Karpas-422 (cell line): Measurements from ENCODE around the gene GLT1D1. TPM values are rescaled to one million over a fixed set of nuclear protein-coding genes. Genes with fewer than 3 reads are reported as not detected.
"Not testable (repeated sequence)": the region's sequence is repeated elsewhere in the genome, so short reads cannot be mapped to it uniquely, and the experiment has no call there.

ENCODE experiments used
- DNase-seq: peaks from one replicate; pipeline ENCODE4 v3.0.0-alpha.2; 2015
- H2AFZ ChIP-seq: fragments of 200-600 bp; sonication (generic); 2 replicates; pipeline ENCODE4 v1.6.1; 2014; ENCODE audit warnings: antibody characterized with exemption, low read length, mixed read lengths
- H3K27ac ChIP-seq: fragments of 200-600 bp; sonication (generic); 2 replicates; pipeline ENCODE4 v1.5.1; 2014; ENCODE audit warnings: mild to moderate bottlenecking, low read length, moderate library complexity
- H3K27me3 ChIP-seq: fragments of 200-600 bp; sonication (generic); 2 replicates; pipeline ENCODE4 v1.6.1; 2014; ENCODE audit warnings: low read length, mixed read lengths
- H3K36me3 ChIP-seq: fragments of 200-600 bp; sonication (generic); 2 replicates; pipeline ENCODE4 v1.6.1; 2014; ENCODE audit warnings: low read length, mixed read lengths; ENCODE audit not compliant: insufficient read depth
- H3K4me1 ChIP-seq: fragments of 200-600 bp; sonication (generic); 2 replicates; pipeline ENCODE4 v1.6.1; 2014; ENCODE audit warnings: mild to moderate bottlenecking, low read length, mixed read lengths
- H3K4me2 ChIP-seq: fragments of 200-600 bp; sonication (generic); 2 replicates; pipeline ENCODE4 v1.6.1; 2014; ENCODE audit warnings: low read length, low read depth, mild to moderate bottlenecking; ENCODE audit not compliant: poor library complexity, severe bottlenecking
- H3K4me3 ChIP-seq: fragments of 200-600 bp; sonication (generic); 2 replicates; pipeline ENCODE4 v1.5.1; 2014; ENCODE audit warnings: mild to moderate bottlenecking, antibody characterized with exemption, low read length, mixed read lengths
- H3K79me2 ChIP-seq: fragments of 200-600 bp; sonication (generic); 2 replicates; pipeline ENCODE4 v1.6.1; 2014; ENCODE audit warnings: mild to moderate bottlenecking, low read length, mixed read lengths
- H3K9ac ChIP-seq: fragments of 200-600 bp; sonication (generic); 2 replicates; pipeline ENCODE4 v1.6.0; 2014; ENCODE audit warnings: low read length
- H3K9me2 ChIP-seq: fragments of 200-600 bp; sonication (generic), shearing (Covaris generic); replicated peaks from 2 replicates; pipeline ENCODE4 v1.6.0; 2014; ENCODE audit warnings: mild to moderate bottlenecking, low read length, moderate library complexity; ENCODE audit not compliant: insufficient read depth
- H3K9me3 ChIP-seq: fragments of 300-700, 200-600 bp; sonication (generic); 2 replicates; pipeline ENCODE4 v1.6.1; 2014; ENCODE audit warnings: low read length, mixed read lengths
- H4K20me1 ChIP-seq: fragments of 200-600 bp; sonication (generic); 2 replicates; pipeline ENCODE4 v1.6.1; 2014; ENCODE audit warnings: mild to moderate bottlenecking, antibody characterized with exemption, low read length, low read depth; ENCODE audit not compliant: insufficient read depth
- total RNA-seq: library from RNA; depleted of rRNA; stranded (reverse); fragments of >200 nt; shearing (Covaris generic); gene quantifications from 2 replicates; pipeline ENCODE4 v1.2.3, GENCODE V29; 2014; ENCODE audit warnings: low replicate concordance

The GLT1D1 gene
- total RNA-seq, 1 experiment from 2014 or later = not detected

DNA sequence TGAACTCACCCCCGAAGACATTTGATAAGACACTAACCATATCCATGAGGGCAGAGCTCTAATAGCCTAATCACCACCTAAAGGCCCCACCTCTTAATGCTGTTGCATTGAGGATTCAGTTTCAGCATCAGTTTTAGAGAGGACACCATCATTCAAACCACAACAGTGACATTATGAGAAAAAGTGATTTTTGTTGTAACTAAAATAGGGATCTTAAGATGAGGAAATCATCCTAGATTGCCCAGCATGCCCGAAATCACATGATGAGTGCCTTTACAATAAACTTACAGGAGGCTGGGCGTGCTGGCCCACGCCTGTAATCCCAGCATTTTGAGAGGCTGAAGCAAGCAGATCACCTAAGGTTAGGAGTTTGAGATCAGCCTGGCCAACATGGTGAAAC, 9.7 kb upstream of the GLT1D1 start:
- Histone ChIP-seq H3K79me2 (no peaks in the 10 kb centered on the region), H3K4me1 (peaks cover 7% of the 10 kb centered on the region), H2AFZ (no peak overlapping the region), H3K9me2 (no peaks in the 10 kb centered on the region), H3K36me3 (no peaks in the 10 kb centered on the region), H4K20me1 (no peaks in the 10 kb centered on the region), H3K9me3 (no peaks in the 10 kb centered on the region), H3K27me3 (no peaks in the 10 kb centered on the region), H3K4me3 (no peak overlapping the region), H3K27ac (no peak overlapping the region), H3K4me2 (no peak overlapping the region), H3K9ac (no peak overlapping the region)
- no peak for DNase-seq

DNA sequence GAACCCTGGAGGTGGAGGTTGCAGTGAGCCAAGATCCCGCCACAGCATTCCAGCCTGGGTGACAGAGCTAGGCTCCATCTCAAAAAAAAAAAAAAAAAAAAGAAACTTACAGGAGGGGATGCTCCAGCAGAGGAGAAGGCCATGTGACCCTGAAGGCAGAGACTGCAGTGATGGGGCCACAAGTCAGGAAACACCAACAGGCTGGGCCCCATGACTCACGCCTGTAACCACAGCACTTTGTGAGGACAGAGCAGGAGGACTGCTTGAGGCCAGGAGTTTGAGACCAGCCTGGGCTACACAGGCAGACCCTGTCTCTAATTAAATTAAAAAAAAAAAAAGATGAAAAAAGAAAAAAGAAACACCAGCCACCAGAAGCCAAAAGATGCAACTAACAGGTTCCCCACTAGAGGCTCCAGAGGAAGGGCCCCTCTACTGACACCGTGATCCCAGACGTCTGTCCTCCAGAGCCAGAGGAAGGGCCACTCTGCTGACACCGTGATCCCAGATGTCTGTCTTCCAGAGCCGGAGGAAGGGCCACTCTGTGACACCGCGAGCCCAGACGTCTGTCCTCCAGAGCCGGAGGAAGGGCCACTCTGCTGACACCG, 9.1 kb upstream of the GLT1D1 start:
- Histone ChIP-seq H3K4me3 (no peak overlapping the region), H3K27ac (no peak overlapping the region), H3K4me2 (no peak overlapping the region), H4K20me1 (no peaks in the 10 kb centered on the region), H3K9me2 (no peaks in the 10 kb centered on the region), H3K79me2 (no peaks in the 10 kb centered on the region), H2AFZ (no peak overlapping the region), H3K4me1 (peaks cover 7% of the 10 kb centered on the region), H3K9me3 (no peaks in the 10 kb centered on the region), H3K36me3 (no peaks in the 10 kb centered on the region), H3K9ac (no peak overlapping the region), H3K27me3 (no peaks in the 10 kb centered on the region)
- DNase-seq = no peak

DNA sequence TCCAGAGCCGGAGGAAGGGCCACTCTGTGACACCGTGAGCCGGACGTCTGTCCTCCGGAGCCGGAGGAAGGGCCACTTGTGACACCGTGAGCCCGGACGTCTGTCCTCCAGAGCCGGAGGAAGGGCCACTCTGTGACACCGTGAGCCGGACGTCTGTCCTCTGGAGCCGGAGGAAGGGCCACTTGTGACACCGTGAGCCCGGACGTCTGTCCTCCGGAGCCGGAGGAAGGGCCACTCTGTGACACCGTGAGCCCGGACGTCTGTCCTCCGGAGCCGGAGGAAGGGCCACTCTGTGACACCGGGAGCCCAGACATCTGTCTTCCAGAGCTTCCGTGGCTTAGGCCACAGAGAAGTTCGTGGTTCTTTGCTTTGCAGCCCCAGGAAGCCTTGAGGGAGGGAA, 6.6 kb upstream of the GLT1D1 start:
- not testable (repeated sequence) for H3K4me2 ChIP-seq, H3K9me2 ChIP-seq, H3K36me3 ChIP-seq, H3K9ac ChIP-seq, H3K4me1 ChIP-seq, DNase-seq, H3K27me3 ChIP-seq, H3K4me3 ChIP-seq, H3K27ac ChIP-seq, H4K20me1 ChIP-seq, H3K9me3 ChIP-seq, H2AFZ ChIP-seq, H3K79me2 ChIP-seq

DNA sequence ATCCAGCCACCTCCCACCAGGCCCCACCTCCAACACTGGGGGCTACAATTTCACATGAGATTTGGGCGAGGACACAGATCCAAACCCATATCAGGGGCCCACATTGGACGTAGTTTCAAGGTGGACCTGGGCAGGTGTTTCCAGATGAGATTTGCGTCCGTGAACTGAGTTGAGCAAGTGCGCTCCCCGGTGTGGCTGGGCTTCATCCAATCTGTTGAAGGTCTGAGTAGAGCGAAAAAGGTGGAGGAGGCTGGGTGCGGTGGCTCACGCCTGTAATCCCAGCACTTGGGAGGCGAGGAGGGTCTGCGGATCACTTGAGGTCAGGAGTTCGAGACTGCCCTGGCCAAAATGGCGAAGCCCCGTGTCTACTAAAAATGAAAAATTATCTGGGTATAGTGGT, 4.9 kb upstream of the GLT1D1 start:
- H3K27me3 ChIP-seq = no peaks in the 10 kb centered on the region
- no peak overlapping the region for H3K9ac ChIP-seq
- no peaks in the 10 kb centered on the region for H3K9me2 ChIP-seq
- no peak overlapping the region for H3K27ac ChIP-seq
- no peaks in the 10 kb centered on the region for H3K9me3 ChIP-seq
- no peaks in the 10 kb centered on the region for H3K79me2 ChIP-seq
- no peak overlapping the region for H3K4me2 ChIP-seq
- H2AFZ ChIP-seq = no peak overlapping the region
- DNase-seq = no peak
- H3K4me1 ChIP-seq = no peaks in the 10 kb centered on the region
- no peaks in the 10 kb centered on the region for H4K20me1 ChIP-seq
- H3K36me3 ChIP-seq = no peaks in the 10 kb centered on the region
- H3K4me3 ChIP-seq = no peak overlapping the region

DNA sequence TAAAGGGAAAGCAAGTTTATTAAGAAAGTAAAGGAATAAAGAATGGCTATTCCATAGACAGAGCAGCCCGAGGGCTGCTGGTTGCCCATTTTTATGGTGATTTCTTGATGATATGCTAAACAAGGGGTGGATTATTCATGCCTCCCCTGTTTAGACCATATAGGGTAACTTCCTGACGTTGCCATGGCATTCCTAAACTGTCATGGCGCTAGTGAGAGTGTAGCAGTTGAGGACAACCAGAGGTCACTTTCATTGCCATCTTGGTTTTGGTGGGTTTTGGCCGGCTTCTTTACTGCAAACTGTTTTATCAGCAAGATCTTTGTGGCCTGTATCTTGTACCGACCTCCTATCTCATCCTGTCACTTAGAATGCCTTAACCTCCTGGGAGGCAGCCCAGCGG, 3.5 kb upstream of the GLT1D1 start:
- H2AFZ ChIP-seq, DNase-seq, H3K9me3 ChIP-seq, H3K79me2 ChIP-seq, H3K27ac ChIP-seq, H3K9ac ChIP-seq, H3K27me3 ChIP-seq, H3K36me3 ChIP-seq, H3K9me2 ChIP-seq, H3K4me2 ChIP-seq, H3K4me3 ChIP-seq, H4K20me1 ChIP-seq, H3K4me1 ChIP-seq: not testable (repeated sequence)

GRCh38 chr12:128850400-128850799, 2.9 kb upstream of the GLT1D1 start:
- H3K9me2 ChIP-seq = no peaks in the 10 kb centered on the region
- H3K27ac ChIP-seq = no peak overlapping the region
- H3K4me3 ChIP-seq = no peak overlapping the region
- no peak overlapping the region for H3K4me2 ChIP-seq
- no peaks in the 10 kb centered on the region for H3K79me2 ChIP-seq
- no peaks in the 10 kb centered on the region for H3K4me1 ChIP-seq
- no peaks in the 10 kb centered on the region for H4K20me1 ChIP-seq
- no peak overlapping the region for H3K9ac ChIP-seq
- H3K9me3 ChIP-seq = no peaks in the 10 kb centered on the region
- DNase-seq = no peak
- no peaks in the 10 kb centered on the region for H3K27me3 ChIP-seq
- H3K36me3 ChIP-seq = no peaks in the 10 kb centered on the region
- no peak overlapping the region for H2AFZ ChIP-seq

DNA sequence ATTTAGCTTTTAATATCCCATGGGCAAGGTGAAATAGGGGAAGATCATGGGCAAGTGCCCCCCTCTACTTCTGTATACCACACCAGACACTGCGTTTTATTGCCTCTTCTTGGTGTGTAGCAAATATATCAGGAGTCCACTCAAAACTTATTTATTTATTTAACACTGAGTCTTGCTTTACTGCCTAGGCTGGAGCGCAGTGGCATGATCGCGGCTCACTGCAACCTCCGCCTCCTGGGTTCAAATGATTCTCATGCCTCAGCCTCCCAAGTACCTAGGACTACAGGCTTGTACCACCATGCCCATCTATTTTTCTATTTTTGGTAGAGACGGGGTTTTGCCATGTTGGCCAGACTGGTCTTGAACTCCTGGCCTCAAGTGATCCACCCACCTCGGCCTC, 1.8 kb upstream of the GLT1D1 start:
- not testable (repeated sequence) for H3K4me2 ChIP-seq, H3K9me3 ChIP-seq, H3K9me2 ChIP-seq, H3K36me3 ChIP-seq, H4K20me1 ChIP-seq, H3K9ac ChIP-seq, H3K27me3 ChIP-seq, H3K27ac ChIP-seq, H2AFZ ChIP-seq, DNase-seq, H3K4me1 ChIP-seq, H3K4me3 ChIP-seq, H3K79me2 ChIP-seq

DNA sequence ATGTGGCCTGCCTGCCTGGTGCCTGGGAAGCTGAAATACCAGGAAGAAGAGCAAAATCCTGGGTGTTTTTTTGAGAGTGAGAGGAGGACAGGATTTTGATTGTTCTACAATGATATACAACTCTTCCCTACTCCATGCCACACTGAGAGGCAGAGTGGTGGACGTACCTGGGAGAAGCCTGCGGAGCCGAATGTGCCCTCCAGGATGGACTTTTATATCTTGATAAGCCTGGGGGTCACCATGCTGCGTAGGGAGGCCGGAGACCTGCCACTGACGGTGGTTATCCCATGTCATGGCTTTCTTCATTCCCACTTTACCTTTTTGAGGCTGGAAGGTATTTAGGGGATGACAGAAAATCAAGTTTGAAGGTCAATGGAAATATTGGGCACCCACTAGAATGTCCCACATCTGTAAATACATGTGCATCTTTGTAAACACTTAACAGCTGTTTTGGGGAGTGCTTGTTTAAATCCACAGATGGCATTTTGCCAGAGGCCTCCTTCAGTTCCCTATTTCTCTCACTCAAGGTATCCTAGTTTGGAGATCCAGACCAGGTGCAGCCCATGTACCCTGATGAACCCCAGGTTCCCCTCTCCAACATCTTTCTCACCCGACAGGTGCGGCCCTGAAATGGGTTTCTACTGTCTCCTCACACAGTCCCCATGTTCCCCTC, 1.1 kb upstream of the GLT1D1 start:
- Histone ChIP-seq H4K20me1 (no peaks in the 10 kb centered on the region), H3K4me1 (no peaks in the 10 kb centered on the region), H3K4me3 (no peak overlapping the region), H3K9me2 (no peaks in the 10 kb centered on the region), H3K27me3 (no peaks in the 10 kb centered on the region), H3K4me2 (no peak overlapping the region), H3K79me2 (no peaks in the 10 kb centered on the region), H3K9me3 (no peaks in the 10 kb centered on the region), H3K36me3 (no peaks in the 10 kb centered on the region), H2AFZ (no peak overlapping the region), H3K27ac (no peak overlapping the region), H3K9ac (no peak overlapping the region)
- DNase-seq = no peak
